HEK293 (cell line): ENCODE data around the gene EEF1AKMT1.

Experiments used
- CTCF ChIA-PET: fragments of 350-600 bp; formaldehyde crosslinking; extraction: SDS; loops from one replicate; lab custom pipeline; 2021; ENCODE audit warnings: antibody characterized with exemption; lab: Yijun Ruan, JAX
- POLR2A ChIA-PET: fragments of 300-600 bp; formaldehyde crosslinking; extraction: SDS; loops from one replicate; lab custom pipeline; 2020; ENCODE audit warnings: antibody characterized with exemption, inconsistent platforms; lab: Yijun Ruan, JAX
- H3K27ac ChIP-seq: fragments of 200-500 bp; sonication (Bioruptor generic); 2 replicates; pipeline ENCODE4 v1.5.1; 2014; ENCODE audit warnings: low read depth, low read length, control low read depth, inconsistent platforms; ENCODE audit errors: extremely low read depth
- H3K36me3 ChIP-seq, 2 experiments: fragments of 200-500 bp in 1 of 2; sonication (Bioruptor generic) in 1 of 2; 1 replicate in 1 of 2; 2 replicates in 1 of 2; pipeline ENCODE4 v1.5.1; 2014 to 2017; ENCODE audit warnings: inconsistent platforms in 2 of 2, low read length in 2 of 2; ENCODE audit not compliant: control insufficient read depth in 2 of 2, insufficient read depth in 1 of 2
- H3K4me1 ChIP-seq: fragments of 200-500 bp; sonication (Bioruptor generic); 2 replicates; pipeline ENCODE4 v1.5.1; 2014; ENCODE audit warnings: mild to moderate bottlenecking, low read length, inconsistent platforms; ENCODE audit not compliant: control insufficient read depth, insufficient read depth
- H3K4me3 ChIP-seq: 2 replicates; pipeline ENCODE4 v1.5.1; 2011; ENCODE audit warnings: low read depth, mild to moderate bottlenecking, control low read depth, low read length, moderate library complexity
- H3K9me3 ChIP-seq: fragments of 200-500 bp; sonication (Bioruptor generic); 2 replicates; pipeline ENCODE4 v1.5.1; 2014; ENCODE audit warnings: low read depth, low read length, inconsistent platforms; ENCODE audit not compliant: control insufficient read depth, insufficient read depth
- BCL11A ChIP-seq: fragments of 450-650 bp; formaldehyde crosslinking; IDR thresholded peaks from 2 replicates; pipeline ENCODE4 v1.5.1; 2016; ENCODE audit warnings: low read depth, missing biosample characterization, missing genetic modification characterization
- HOXD13 ChIP-seq: sonication (generic); formaldehyde crosslinking; IDR thresholded peaks from 2 replicates; pipeline ENCODE4 v1.8.0; 2022; ENCODE audit warnings: missing genetic modification reagents, borderline replicate concordance
- SP2 ChIP-seq: fragments of 450-650 bp; formaldehyde crosslinking; IDR thresholded peaks from 2 replicates; pipeline ENCODE4 v1.5.1; 2016; ENCODE audit warnings: missing biosample characterization, missing genetic modification characterization
- ZBTB48 ChIP-seq: fragments of 450-650 bp; formaldehyde crosslinking; IDR thresholded peaks from 2 replicates; pipeline ENCODE4 v1.5.1; 2016; ENCODE audit warnings: missing biosample characterization, missing genetic modification characterization
- ZFHX2 ChIP-seq: fragments of 450-650 bp; formaldehyde crosslinking; conservative IDR thresholded peaks from 2 replicates; pipeline ENCODE4 v1.5.1; 2016; ENCODE audit warnings: missing biosample characterization, missing genetic modification characterization
- ZNF19 ChIP-seq: fragments of 450-650 bp; formaldehyde crosslinking; IDR thresholded peaks from 2 replicates; pipeline ENCODE4; 2016; ENCODE audit warnings: missing biosample characterization, missing genetic modification characterization, low read depth
- ZNF24 ChIP-seq: fragments of 450-650 bp; formaldehyde crosslinking; IDR thresholded peaks from 2 replicates; pipeline ENCODE4 v1.5.1; 2016; ENCODE audit warnings: missing biosample characterization, missing genetic modification characterization
- ZNF292 ChIP-seq: fragments of 450-650 bp; formaldehyde crosslinking; IDR thresholded peaks from 2 replicates; pipeline ENCODE4 v1.5.1; 2016; ENCODE audit warnings: low read depth, missing biosample characterization, missing genetic modification characterization, borderline replicate concordance
- ZNF350 ChIP-seq: fragments of 450-650 bp; formaldehyde crosslinking; IDR thresholded peaks from 2 replicates; pipeline ENCODE4 v1.5.0; 2017; ENCODE audit warnings: missing biosample characterization, mild to moderate bottlenecking, missing genetic modification characterization
- ZNF449 ChIP-seq: fragments of 450-650 bp; formaldehyde crosslinking; IDR thresholded peaks from 2 replicates; pipeline ENCODE4 v1.5.1; 2017; ENCODE audit warnings: missing biosample characterization, mild to moderate bottlenecking, missing genetic modification characterization, moderate library complexity
- ZNF501 ChIP-seq: fragments of 450-650 bp; formaldehyde crosslinking; IDR thresholded peaks from 2 replicates; pipeline ENCODE4 v1.5.1; 2016; ENCODE audit warnings: missing biosample characterization, missing genetic modification characterization
- ZNF544 ChIP-seq: fragments of 450-650 bp; formaldehyde crosslinking; IDR thresholded peaks from 2 replicates; pipeline ENCODE4 v1.5.0; 2017; ENCODE audit warnings: missing biosample characterization, missing genetic modification characterization
- ZNF626 ChIP-seq: fragments of 450-650 bp; sonication (Bioruptor Pico); formaldehyde crosslinking; IDR thresholded peaks from 2 replicates; pipeline ENCODE4 v1.5.1; 2018; ENCODE audit warnings: missing biosample characterization, missing genetic modification characterization, inconsistent platforms
- ZNF792 ChIP-seq: fragments of 450-650 bp; formaldehyde crosslinking; IDR thresholded peaks from 2 replicates; pipeline ENCODE4 v1.5.1; 2016; ENCODE audit warnings: missing biosample characterization, missing genetic modification characterization
- ZNF830 ChIP-seq: fragments of 450-650 bp; IDR thresholded peaks from 2 replicates; pipeline ENCODE4 v1.5.0; 2018; ENCODE audit warnings: missing biosample characterization, missing genetic modification characterization, low read depth, mild to moderate bottlenecking, moderate library complexity
- TF ChIP-seq, protein P1 (sequence below): fragments of 450-650 bp; formaldehyde crosslinking; IDR thresholded peaks from 2 replicates; pipeline ENCODE4 v1.5.1; 2016; ENCODE audit warnings: missing biosample characterization, missing genetic modification characterization
- TF ChIP-seq, protein P2 (sequence below): fragments of 450-650 bp; formaldehyde crosslinking; IDR thresholded peaks from 2 replicates; pipeline ENCODE4 v1.5.1; 2016; ENCODE audit warnings: missing biosample characterization, missing genetic modification characterization
- TF ChIP-seq, protein P3 (sequence below): fragments of 450-650 bp; formaldehyde crosslinking; conservative IDR thresholded peaks from 2 replicates; pipeline ENCODE4 v1.5.1; 2016; ENCODE audit warnings: low read depth, missing biosample characterization, missing genetic modification characterization
- TF ChIP-seq, protein P4 (sequence below): fragments of 450-650 bp; formaldehyde crosslinking; IDR thresholded peaks from 2 replicates; pipeline ENCODE4 v1.5.1; 2016; ENCODE audit warnings: missing biosample characterization, missing genetic modification characterization, low read depth
- TF ChIP-seq, protein P5 (sequence below): fragments of 450-650 bp; formaldehyde crosslinking; IDR thresholded peaks from 2 replicates; pipeline ENCODE4 v1.5.1; 2017; ENCODE audit warnings: missing biosample characterization, missing genetic modification characterization

The EEF1AKMT1 gene

DNA sequence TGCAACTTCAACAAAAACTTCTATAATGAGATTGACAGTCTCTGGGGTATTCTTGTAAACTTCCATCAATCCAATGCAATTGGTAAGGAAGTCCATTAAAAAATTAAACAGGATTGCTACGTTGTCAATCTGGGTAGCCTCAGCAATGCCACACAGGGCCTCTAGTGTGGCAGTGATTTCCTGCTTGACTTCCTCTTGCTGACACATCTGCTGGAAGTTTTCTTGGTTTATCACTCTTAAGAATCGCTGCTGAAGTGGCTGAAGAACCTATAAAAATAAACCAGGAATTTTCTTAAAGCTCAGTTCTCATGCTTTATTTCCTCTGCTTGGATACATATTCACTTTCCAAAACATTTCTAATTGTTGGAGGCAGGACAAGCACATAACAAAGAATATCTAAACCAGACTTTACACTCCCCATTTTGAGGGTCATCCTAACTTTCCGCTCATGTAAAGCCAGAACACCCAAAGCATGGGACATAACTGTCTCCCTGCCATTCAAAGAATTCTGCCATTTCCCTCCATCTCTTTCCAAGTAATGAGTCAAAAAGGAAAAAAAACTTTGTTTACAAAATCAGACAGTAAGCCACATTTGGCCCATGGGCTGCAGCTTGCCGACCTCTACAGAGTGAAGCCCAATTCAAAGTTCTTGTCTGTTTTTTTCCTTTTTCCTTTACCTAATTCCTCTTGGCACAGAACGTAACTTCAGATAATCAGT, 23.2 kb upstream of the EEF1AKMT1 start (continued):
- TF ChIP-seq ZNF544, result no peak
- TF ChIP-seq, all 188 proteins: peak for 0

- Histone ChIP-seq H3K4me3 (no peak overlapping the region), H3K27ac (no peak overlapping the region), H3K9me3 (no peaks in the 10 kb centered on the region), H3K36me3 (peaks cover 0 to 51% of the 10 kb centered on the region in 2 experiments), H3K4me1 (peaks cover 3% of the 10 kb centered on the region; the same call in 1 of the 2 replicates)
- CTCF ChIA-PET, result no interaction called here
- POLR2A ChIA-PET, result no interaction called here
- TF ChIP-seq, protein P1, sequence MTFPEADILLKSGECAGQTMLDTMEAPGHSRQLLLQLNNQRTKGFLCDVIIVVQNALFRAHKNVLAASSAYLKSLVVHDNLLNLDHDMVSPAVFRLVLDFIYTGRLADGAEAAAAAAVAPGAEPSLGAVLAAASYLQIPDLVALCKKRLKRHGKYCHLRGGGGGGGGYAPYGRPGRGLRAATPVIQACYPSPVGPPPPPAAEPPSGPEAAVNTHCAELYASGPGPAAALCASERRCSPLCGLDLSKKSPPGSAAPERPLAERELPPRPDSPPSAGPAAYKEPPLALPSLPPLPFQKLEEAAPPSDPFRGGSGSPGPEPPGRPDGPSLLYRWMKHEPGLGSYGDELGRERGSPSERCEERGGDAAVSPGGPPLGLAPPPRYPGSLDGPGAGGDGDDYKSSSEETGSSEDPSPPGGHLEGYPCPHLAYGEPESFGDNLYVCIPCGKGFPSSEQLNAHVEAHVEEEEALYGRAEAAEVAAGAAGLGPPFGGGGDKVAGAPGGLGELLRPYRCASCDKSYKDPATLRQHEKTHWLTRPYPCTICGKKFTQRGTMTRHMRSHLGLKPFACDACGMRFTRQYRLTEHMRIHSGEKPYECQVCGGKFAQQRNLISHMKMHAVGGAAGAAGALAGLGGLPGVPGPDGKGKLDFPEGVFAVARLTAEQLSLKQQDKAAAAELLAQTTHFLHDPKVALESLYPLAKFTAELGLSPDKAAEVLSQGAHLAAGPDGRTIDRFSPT, result no peak
- TF ChIP-seq, protein P2, sequence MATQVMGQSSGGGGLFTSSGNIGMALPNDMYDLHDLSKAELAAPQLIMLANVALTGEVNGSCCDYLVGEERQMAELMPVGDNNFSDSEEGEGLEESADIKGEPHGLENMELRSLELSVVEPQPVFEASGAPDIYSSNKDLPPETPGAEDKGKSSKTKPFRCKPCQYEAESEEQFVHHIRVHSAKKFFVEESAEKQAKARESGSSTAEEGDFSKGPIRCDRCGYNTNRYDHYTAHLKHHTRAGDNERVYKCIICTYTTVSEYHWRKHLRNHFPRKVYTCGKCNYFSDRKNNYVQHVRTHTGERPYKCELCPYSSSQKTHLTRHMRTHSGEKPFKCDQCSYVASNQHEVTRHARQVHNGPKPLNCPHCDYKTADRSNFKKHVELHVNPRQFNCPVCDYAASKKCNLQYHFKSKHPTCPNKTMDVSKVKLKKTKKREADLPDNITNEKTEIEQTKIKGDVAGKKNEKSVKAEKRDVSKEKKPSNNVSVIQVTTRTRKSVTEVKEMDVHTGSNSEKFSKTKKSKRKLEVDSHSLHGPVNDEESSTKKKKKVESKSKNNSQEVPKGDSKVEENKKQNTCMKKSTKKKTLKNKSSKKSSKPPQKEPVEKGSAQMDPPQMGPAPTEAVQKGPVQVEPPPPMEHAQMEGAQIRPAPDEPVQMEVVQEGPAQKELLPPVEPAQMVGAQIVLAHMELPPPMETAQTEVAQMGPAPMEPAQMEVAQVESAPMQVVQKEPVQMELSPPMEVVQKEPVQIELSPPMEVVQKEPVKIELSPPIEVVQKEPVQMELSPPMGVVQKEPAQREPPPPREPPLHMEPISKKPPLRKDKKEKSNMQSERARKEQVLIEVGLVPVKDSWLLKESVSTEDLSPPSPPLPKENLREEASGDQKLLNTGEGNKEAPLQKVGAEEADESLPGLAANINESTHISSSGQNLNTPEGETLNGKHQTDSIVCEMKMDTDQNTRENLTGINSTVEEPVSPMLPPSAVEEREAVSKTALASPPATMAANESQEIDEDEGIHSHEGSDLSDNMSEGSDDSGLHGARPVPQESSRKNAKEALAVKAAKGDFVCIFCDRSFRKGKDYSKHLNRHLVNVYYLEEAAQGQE (tag by site-specific recombination), result no peak
- no peak for TF ChIP-seq SP2
- TF ChIP-seq, protein P3, sequence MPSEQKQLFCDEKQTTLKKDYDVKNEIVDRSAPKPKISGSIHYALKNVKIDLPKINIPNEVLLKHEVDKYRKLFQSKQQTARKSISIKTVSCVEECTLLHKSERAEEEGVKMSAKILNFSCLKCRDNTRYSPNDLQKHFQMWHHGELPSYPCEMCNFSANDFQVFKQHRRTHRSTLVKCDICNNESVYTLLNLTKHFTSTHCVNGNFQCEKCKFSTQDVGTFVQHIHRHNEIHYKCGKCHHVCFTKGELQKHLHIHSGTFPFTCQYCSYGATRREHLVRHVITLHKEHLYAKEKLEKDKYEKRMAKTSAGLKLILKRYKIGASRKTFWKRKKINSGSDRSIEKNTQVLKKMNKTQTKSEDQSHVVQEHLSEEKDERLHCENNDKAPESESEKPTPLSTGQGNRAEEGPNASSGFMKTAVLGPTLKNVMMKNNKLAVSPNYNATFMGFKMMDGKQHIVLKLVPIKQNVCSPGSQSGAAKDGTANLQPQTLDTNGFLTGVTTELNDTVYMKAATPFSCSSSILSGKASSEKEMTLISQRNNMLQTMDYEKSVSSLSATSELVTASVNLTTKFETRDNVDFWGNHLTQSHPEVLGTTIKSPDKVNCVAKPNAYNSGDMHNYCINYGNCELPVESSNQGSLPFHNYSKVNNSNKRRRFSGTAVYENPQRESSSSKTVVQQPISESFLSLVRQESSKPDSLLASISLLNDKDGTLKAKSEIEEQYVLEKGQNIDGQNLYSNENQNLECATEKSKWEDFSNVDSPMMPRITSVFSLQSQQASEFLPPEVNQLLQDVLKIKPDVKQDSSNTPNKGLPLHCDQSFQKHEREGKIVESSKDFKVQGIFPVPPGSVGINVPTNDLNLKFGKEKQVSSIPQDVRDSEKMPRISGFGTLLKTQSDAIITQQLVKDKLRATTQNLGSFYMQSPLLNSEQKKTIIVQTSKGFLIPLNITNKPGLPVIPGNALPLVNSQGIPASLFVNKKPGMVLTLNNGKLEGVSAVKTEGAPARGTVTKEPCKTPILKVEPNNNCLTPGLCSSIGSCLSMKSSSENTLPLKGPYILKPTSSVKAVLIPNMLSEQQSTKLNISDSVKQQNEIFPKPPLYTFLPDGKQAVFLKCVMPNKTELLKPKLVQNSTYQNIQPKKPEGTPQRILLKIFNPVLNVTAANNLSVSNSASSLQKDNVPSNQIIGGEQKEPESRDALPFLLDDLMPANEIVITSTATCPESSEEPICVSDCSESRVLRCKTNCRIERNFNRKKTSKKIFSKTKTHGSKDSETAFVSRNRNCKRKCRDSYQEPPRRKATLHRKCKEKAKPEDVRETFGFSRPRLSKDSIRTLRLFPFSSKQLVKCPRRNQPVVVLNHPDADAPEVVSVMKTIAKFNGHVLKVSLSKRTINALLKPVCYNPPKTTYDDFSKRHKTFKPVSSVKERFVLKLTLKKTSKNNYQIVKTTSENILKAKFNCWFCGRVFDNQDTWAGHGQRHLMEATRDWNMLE (tag by site-specific recombination), result no peak
- no peak for TF ChIP-seq ZNF350 (tag by site-specific recombination)
- TF ChIP-seq HOXD13 (CRISPR knock-in tag), result no peak
- TF ChIP-seq ZFHX2 (tag by site-specific recombination), result no peak
- no peak for TF ChIP-seq ZNF449 (tag by site-specific recombination)
- no peak for TF ChIP-seq ZNF830 (tag by site-specific recombination)
- TF ChIP-seq ZNF501 (tag by site-specific recombination), result no peak
- no peak for TF ChIP-seq ZNF792 (tag by site-specific recombination)
- no peak for TF ChIP-seq ZNF292 (tag by site-specific recombination)
- no peak for TF ChIP-seq BCL11A (tag by site-specific recombination)
- no peak for TF ChIP-seq ZBTB48 (tag by site-specific recombination)
- no peak for TF ChIP-seq ZNF19 (tag by site-specific recombination)
- TF ChIP-seq, protein P4, sequence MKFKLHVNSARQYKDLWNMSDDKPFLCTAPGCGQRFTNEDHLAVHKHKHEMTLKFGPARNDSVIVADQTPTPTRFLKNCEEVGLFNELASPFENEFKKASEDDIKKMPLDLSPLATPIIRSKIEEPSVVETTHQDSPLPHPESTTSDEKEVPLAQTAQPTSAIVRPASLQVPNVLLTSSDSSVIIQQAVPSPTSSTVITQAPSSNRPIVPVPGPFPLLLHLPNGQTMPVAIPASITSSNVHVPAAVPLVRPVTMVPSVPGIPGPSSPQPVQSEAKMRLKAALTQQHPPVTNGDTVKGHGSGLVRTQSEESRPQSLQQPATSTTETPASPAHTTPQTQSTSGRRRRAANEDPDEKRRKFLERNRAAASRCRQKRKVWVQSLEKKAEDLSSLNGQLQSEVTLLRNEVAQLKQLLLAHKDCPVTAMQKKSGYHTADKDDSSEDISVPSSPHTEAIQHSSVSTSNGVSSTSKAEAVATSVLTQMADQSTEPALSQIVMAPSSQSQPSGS (tag by site-specific recombination), result no peak
- TF ChIP-seq ZNF626 (tag by site-specific recombination), result no peak
- TF ChIP-seq, protein P5, sequence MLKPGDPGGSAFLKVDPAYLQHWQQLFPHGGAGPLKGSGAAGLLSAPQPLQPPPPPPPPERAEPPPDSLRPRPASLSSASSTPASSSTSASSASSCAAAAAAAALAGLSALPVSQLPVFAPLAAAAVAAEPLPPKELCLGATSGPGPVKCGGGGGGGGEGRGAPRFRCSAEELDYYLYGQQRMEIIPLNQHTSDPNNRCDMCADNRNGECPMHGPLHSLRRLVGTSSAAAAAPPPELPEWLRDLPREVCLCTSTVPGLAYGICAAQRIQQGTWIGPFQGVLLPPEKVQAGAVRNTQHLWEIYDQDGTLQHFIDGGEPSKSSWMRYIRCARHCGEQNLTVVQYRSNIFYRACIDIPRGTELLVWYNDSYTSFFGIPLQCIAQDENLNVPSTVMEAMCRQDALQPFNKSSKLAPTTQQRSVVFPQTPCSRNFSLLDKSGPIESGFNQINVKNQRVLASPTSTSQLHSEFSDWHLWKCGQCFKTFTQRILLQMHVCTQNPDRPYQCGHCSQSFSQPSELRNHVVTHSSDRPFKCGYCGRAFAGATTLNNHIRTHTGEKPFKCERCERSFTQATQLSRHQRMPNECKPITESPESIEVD (tag by site-specific recombination), result no peak
- TF ChIP-seq ZNF24 (tag by site-specific recombination), result no peak
Observed at GRCh38 chr13:20789665-20790064, 15.9 kb upstream of the EEF1AKMT1 start.
